MM.1S (cell line): ENCODE data around the gene IL11.

Source experiments
- DNase-seq: peaks from one replicate; pipeline ENCODE4 v3.0.0-alpha.2; 2015
- H2AFZ ChIP-seq: fragments of 300-600 bp; sonication (generic); 2 replicates; pipeline ENCODE4 v1.6.0; 2016; ENCODE audit warnings: antibody characterized with exemption, low read length
- H3F3A ChIP-seq: fragments of 300-600 bp; sonication (generic); 2 replicates; pipeline ENCODE4 v1.6.1; 2016; ENCODE audit warnings: mild to moderate bottlenecking, antibody characterized with exemption, low read length, moderate library complexity, mixed read lengths; ENCODE audit not compliant: insufficient read depth
- H3K27ac ChIP-seq: fragments of 300-600 bp; sonication (generic); 2 replicates; pipeline ENCODE4 v1.5.1; 2016; ENCODE audit warnings: mild to moderate bottlenecking, low read length
- H3K27me3 ChIP-seq: fragments of 300-600 bp; sonication (generic); replicated peaks from 2 replicates; pipeline ENCODE4 v1.6.0; 2016; ENCODE audit warnings: low read length; ENCODE audit not compliant: insufficient read depth
- H3K36me3 ChIP-seq: fragments of 300-600 bp; sonication (generic); replicated peaks from 2 replicates; pipeline ENCODE4 v1.6.1; 2016; ENCODE audit warnings: mild to moderate bottlenecking, low read length, mixed read lengths; ENCODE audit not compliant: insufficient read depth
- H3K4me1 ChIP-seq: fragments of 300-600 bp; sonication (generic); 2 replicates; pipeline ENCODE4 v1.6.1; 2016; ENCODE audit warnings: low read length, mixed read lengths
- H3K4me2 ChIP-seq: fragments of 300-600 bp; sonication (generic); 2 replicates; pipeline ENCODE4 v1.6.0; 2016; ENCODE audit warnings: low read depth, low read length
- H3K4me3 ChIP-seq: fragments of 300-600 bp; sonication (generic); 2 replicates; pipeline ENCODE4 v1.5.1; 2016; ENCODE audit warnings: low read length, mixed read lengths
- H3K79me2 ChIP-seq: fragments of 300-600 bp; sonication (generic); 2 replicates; pipeline ENCODE4 v1.6.1; 2016; ENCODE audit warnings: mixed run types, low read length, mixed read lengths
- H3K9ac ChIP-seq: fragments of 300-600 bp; sonication (generic); 2 replicates; pipeline ENCODE4 v1.6.1; 2016; ENCODE audit warnings: low read length, mixed read lengths
- H3K9me2 ChIP-seq: fragments of 300-600 bp; sonication (generic); replicated peaks from 2 replicates; pipeline ENCODE4 v1.6.1; 2016; ENCODE audit warnings: mild to moderate bottlenecking, low read length, mixed read lengths; ENCODE audit not compliant: insufficient read depth
- H3K9me3 ChIP-seq: fragments of 300-600 bp; sonication (generic); replicated peaks from 2 replicates; pipeline ENCODE4 v1.6.1; 2016; ENCODE audit warnings: mild to moderate bottlenecking, low read length, mixed read lengths; ENCODE audit not compliant: insufficient read depth
- H4K20me1 ChIP-seq: fragments of 300-600 bp; sonication (generic); 2 replicates; pipeline ENCODE4 v1.6.1; 2016; ENCODE audit warnings: mild to moderate bottlenecking, low read length, moderate library complexity, mixed read lengths; ENCODE audit not compliant: insufficient read depth
- CTCF ChIP-seq: fragments of 300-600 bp; sonication (generic); IDR thresholded peaks from 2 replicates; pipeline ENCODE4 v1.5.1; 2016; ENCODE audit warnings: antibody characterized with exemption, low read length, mixed read lengths
- EZH2 ChIP-seq: fragments of 300-600 bp; sonication (generic); optimal IDR thresholded peaks from 2 replicates; pipeline ENCODE3; 2017; ENCODE audit warnings: low read depth, mild to moderate bottlenecking, antibody characterized with exemption, low read length, mixed read lengths
- EZH2phosphoT487 ChIP-seq: fragments of 300-600 bp; sonication (generic); IDR thresholded peaks from 2 replicates; pipeline ENCODE4 v1.6.1; 2018; ENCODE audit warnings: antibody characterized with exemption, low read length

Gene IL11

GRCh38 chr19:55379174-55379573, 8.9 kb upstream of the IL11 start:
- H3K36me3 ChIP-seq = no peaks in the 10 kb centered on the region
- H3K79me2 ChIP-seq = peaks cover 21% of the 10 kb centered on the region
- H3K4me1 ChIP-seq = peaks cover 13% of the 10 kb centered on the region; the same call in 1 of the 2 replicates
- no peak for TF ChIP-seq EZH2
- TF ChIP-seq CTCF = no peak
- TF ChIP-seq EZH2phosphoT487 = no peak
- no peak overlapping the region for H3K4me2 ChIP-seq
- no peaks in the 10 kb centered on the region for H4K20me1 ChIP-seq
- no peaks in the 10 kb centered on the region for H3K9me3 ChIP-seq
- H3K27me3 ChIP-seq = 0 out of 2 replicates have a peak, but pooled peaks cover 6% of the 10 kb centered on the region
- peaks cover 5% of the 10 kb centered on the region for H3F3A ChIP-seq
- no peak overlapping the region for H3K27ac ChIP-seq
- no peak overlapping the region for H3K4me3 ChIP-seq
- no peak overlapping the region for H2AFZ ChIP-seq
- no peak overlapping the region for H3K9ac ChIP-seq
- DNase-seq = no peak
- no peaks in the 10 kb centered on the region for H3K9me2 ChIP-seq

DNA sequence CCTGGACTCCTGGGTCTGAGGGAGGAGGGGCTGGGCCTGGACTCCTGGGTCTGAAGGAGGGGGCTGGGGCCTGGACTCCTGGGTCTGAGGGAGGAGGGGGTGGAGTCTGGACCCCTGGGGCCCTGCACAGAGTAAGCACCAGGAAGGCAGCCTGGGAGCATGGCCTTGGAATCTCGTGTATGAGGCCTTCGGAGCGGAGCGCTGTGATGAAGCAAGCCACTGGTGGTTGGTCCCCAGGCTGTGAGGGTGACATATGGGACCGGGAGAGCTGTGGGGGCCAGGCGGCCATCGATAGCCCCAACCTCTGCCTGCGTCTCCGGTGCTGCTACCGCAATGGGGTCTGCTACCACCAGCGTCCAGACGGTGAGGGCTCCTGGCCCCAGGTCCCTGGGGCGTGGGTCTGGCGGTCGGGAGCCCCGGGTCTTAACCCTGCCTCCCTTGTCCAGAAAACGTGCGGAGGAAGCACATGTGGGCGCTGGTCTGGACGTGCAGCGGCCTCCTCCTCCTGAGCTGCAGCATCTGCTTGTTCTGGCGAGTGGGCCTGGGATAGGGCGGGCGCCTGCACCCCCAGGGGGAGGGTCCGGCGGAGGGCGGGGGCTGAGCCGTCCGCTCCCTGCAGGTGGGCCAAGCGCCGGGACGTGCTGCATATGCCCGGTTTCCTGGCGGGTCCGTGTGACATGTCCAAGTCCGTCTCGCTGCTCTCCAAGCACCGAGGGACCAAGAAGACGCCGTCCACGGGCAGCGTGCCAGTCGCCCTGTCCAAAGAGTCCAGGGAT, 7.3 kb upstream of the IL11 start:
- Histone ChIP-seq H3K27me3 (peaks cover 18% of the 10 kb centered on the region), H4K20me1 (no peaks in the 10 kb centered on the region), H3K27ac (no peak overlapping the region), H3K4me3 (no peak overlapping the region), H3K36me3 (no peaks in the 10 kb centered on the region), H3K4me2 (no peak overlapping the region), H2AFZ (no peak overlapping the region), H3K9me3 (no peaks in the 10 kb centered on the region), H3K4me1 (peaks cover 5% of the 10 kb centered on the region; the same call in 1 of the 2 replicates), H3K9me2 (no peaks in the 10 kb centered on the region), H3K79me2 (peaks cover 12% of the 10 kb centered on the region), H3K9ac (no peak overlapping the region), H3F3A (peaks cover 4% of the 10 kb centered on the region; the same call in 1 of the 2 replicates)
- DNase-seq = no peak
- TF ChIP-seq CTCF (no peak), EZH2phosphoT487 (no peak), EZH2 (no peak)

DNA sequence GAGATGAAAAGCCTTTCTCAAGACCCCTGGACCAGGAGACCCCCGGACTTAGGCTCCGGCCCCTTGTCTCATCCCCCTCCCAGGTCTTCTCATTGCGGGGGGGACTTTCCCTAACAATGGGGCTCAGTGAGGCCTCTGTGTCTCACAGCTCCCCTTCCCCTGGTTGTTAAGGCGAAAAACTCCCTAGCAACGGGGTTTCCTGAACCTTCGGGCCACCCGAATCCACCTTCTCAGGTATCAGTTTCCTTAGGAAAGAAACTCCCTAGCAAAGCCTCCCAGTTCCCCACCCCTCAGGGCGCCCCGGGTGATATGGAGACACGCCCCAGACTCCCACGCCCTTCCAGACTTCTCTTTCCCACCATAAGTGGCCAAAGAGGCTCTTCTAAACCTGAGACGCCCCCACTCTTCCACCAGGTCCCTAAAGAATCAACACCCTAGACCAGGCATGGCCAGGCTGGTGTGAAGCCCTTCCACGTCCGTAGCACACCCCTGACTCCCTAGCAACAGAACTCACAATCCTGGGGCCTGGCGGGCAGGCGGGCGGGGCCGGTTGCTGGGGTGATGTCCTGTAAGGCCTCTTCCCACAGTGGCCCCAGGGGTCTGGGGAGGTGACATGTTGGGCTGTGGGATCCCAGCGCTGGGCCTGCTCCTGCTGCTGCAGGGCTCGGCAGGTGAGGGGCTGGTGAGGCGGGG, 6.1 kb upstream of the IL11 start, which contains the start of gene TMEM190:
TSS of gene TMEM190 (plus strand) at position 586 of the 693 bp plus-strand sequence. CDS start at position 614, 28 bp downstream.
- Histone ChIP-seq H3K79me2 (peaks cover under 1% of the 10 kb centered on the region), H2AFZ (no peak within 1 kb of the TSS), H3K4me1 (no peaks in the 10 kb centered on the region; the same call in 1 of the 2 replicates), H3K9ac (no peak within 1 kb of the TSS), H3K4me3 (no peak within 1 kb of the TSS), H3K27ac (no peak within 1 kb of the TSS), H3K9me3 (no peaks in the 10 kb centered on the region), H3K4me2 (no peak within 1 kb of the TSS), H4K20me1 (no peaks in the 10 kb centered on the region), H3K36me3 (no peaks in the 10 kb centered on the region), H3K9me2 (no peaks in the 10 kb centered on the region), H3K27me3 (peaks cover 28% of the 10 kb centered on the region), H3F3A (no peaks in the 10 kb centered on the region; the same call in 1 of the 2 replicates)
- no peak for TF ChIP-seq EZH2
- no peak for TF ChIP-seq CTCF
- TF ChIP-seq EZH2phosphoT487 = no peak
- no peak for DNase-seq
